ENCODE results near the gene PTGIS.

- no peak for TF ChIP-seq CTCF (IDR thresholded peaks at IDR 0.05)
- TF ChIP-seq POLR2A (IDR thresholded peaks at IDR 0.05), result no peak
Measured at GRCh38 chr20:49579874-49580812, 12.2 kb upstream of the PTGIS start.

Data from right lobe of liver (tissue), 4 donors.